Hepatocyte (in vitro differentiated cells): ENCODE data around the gene EHBP1.

ENCODE experiments used
- CTCF ChIP-seq: fragments of 200-600 bp; sonication (generic); IDR thresholded peaks from 2 replicates; pipeline ENCODE4 v1.5.1; 2016; ENCODE audit warnings: antibody characterized with exemption, mild to moderate bottlenecking; ENCODE audit not compliant: poor library complexity
- EZH2 ChIP-seq: fragments of 200-600 bp; sonication (generic); IDR thresholded peaks from 2 replicates; pipeline ENCODE4 v1.6.1; 2016; ENCODE audit warnings: antibody characterized with exemption, mild to moderate bottlenecking, borderline replicate concordance
- EZH2phosphoT487 ChIP-seq: fragments of 200-600 bp; sonication (generic); IDR thresholded peaks from one replicate; pipeline ENCODE4 v1.6.1; 2018; ENCODE audit warnings: antibody characterized with exemption, mild to moderate bottlenecking, low read depth, moderate library complexity; ENCODE audit not compliant: unreplicated experiment, severe bottlenecking

DNA sequence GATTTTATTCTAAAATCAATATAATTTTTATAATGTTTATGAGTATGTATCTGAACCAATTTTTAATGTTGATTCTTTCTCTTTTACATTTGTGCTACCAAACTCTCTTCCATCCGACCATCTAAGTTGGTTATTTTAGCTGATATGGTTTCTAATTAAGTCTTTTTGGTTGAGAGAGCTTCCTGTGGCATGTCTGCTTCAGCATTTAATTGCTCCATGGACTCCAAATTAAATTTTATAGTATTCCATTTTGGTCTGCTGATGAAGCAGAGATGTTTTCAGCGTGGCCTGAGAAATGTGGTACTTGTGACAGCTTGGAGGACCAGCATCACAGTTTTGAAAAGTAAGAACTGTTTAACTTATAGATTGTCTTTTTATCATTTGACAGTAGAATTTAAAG lies 105.6 kb downstream of the EHBP1 start:
- TF ChIP-seq CTCF, result no peak
- TF ChIP-seq EZH2, result no peak
- no peak for TF ChIP-seq EZH2phosphoT487
